CD4-positive, CD25-positive, alpha-beta regulatory T cell (primary cell): ENCODE results near the gene TNFSF4. TPM values are rescaled to one million over a fixed set of nuclear protein-coding genes. Genes with fewer than 3 reads are reported as not detected.

ENCODE experiments used
- ATAC-seq, 2 donors: fragments of 150-1000 bp; cut with Tn5 transposase; one replicate each; pipeline ENCODE4 v1.10.0; 2021; ENCODE audit warnings: low read depth in 2 of 2, moderate number of reproducible peaks in 2 of 2, moderate library complexity in 1 of 2
- DNase-seq, 3 donors: peaks; one replicate each; pipeline versions ENCODE4 v3.0.0 to v3.0.0-alpha.2; 2012 to 2022; ENCODE audit warnings: mixed read lengths in 1 of 3
- H3K27ac ChIP-seq: one replicate; pipeline ENCODE4 v1.7.0; 2013; ENCODE audit warnings: mild to moderate bottlenecking, low read length; ENCODE audit not compliant: insufficient read depth, poor library complexity, severe bottlenecking
- H3K27me3 ChIP-seq: one replicate; pipeline ENCODE4 v1.7.0; 2013; ENCODE audit warnings: low read length; ENCODE audit not compliant: control insufficient read depth, insufficient read depth
- H3K36me3 ChIP-seq: one replicate; pipeline ENCODE4 v1.7.0; 2013; ENCODE audit warnings: mild to moderate bottlenecking, low read length, moderate library complexity; ENCODE audit not compliant: control insufficient read depth, insufficient read depth
- H3K4me1 ChIP-seq: 2 replicates; pipeline ENCODE4 v1.7.0; 2013; ENCODE audit warnings: mild to moderate bottlenecking, low read length; ENCODE audit not compliant: insufficient read depth, control insufficient read depth, poor library complexity, severe bottlenecking
- H3K4me3 ChIP-seq: one replicate; pipeline ENCODE4 v1.7.0; 2013; ENCODE audit warnings: low read depth, mild to moderate bottlenecking, low read length, moderate library complexity
- H3K9me3 ChIP-seq, 2 experiments: 1 replicate in 1 of 2; 2 replicates in 1 of 2; pipeline ENCODE4 v1.7.0; 2013; ENCODE audit warnings: low read length in 2 of 2, mild to moderate bottlenecking in 1 of 2, moderate library complexity in 1 of 2; ENCODE audit not compliant: control insufficient read depth in 2 of 2
- H3K27ac Mint-ChIP-seq, 3 donors: one replicate each; pipeline ENCODE4 v1.8.0; 2020 to 2022; ENCODE audit warnings: mild to moderate bottlenecking in 3 of 3, mixed read lengths in 3 of 3, moderate library complexity in 2 of 3
- H3K27me3 Mint-ChIP-seq: one replicate; pipeline ENCODE4 v1.8.0; 2022; ENCODE audit warnings: mild to moderate bottlenecking, mixed read lengths
- H3K36me3 Mint-ChIP-seq: one replicate; pipeline ENCODE4 v1.8.0; 2020; ENCODE audit warnings: mixed read lengths
- H3K4me1 Mint-ChIP-seq, 4 donors: one replicate each; pipeline ENCODE4 v1.8.0; 2020 to 2022; ENCODE audit warnings: mixed read lengths in 4 of 4, mild to moderate bottlenecking in 1 of 4
- H3K4me3 Mint-ChIP-seq, 4 donors: one replicate each; pipeline ENCODE4 v1.8.0; 2020 to 2022; ENCODE audit warnings: mild to moderate bottlenecking in 4 of 4, mixed read lengths in 4 of 4, moderate library complexity in 3 of 4
- H3K9me3 Mint-ChIP-seq, 7 donors: one replicate each; pipeline ENCODE4 v1.8.0; 2020 to 2022; ENCODE audit warnings: mixed read lengths in 7 of 7, mild to moderate bottlenecking in 3 of 7, moderate library complexity in 2 of 7
- polyA plus RNA-seq, 4 donors: library from polyadenylated mRNA; unstranded; fragments of 300-500 nt; fragmentation: Illumina TruSeq; gene quantifications; one replicate each; pipeline ENCODE4 v1.2.3, GENCODE V29; 2021
- total RNA-seq: library from RNA; stranded (reverse); gene quantifications from one replicate; pipeline ENCODE4 v1.2.3, GENCODE V29; 2022

TNFSF4 gene
- total and polyA plus RNA-seq, 5 donors from 2014 or later: 0.18 to 2.9 (median 0.45) TPM

- ATAC-seq (no peak), DNase-seq (no peak)
- H3K4me1 ChIP-seq: no peaks in the 10 kb centered on the region
- Mint-ChIP-seq H3K27me3 (no peaks in the 10 kb centered on the region), H3K36me3 (peaks cover 4% of the 10 kb centered on the region), H3K27ac (no peak overlapping the region), H3K4me1 (no peaks in the 10 kb centered on the region), H3K4me3 (no peak overlapping the region), H3K9me3 (peaks cover 0 to 40% (median 17%) of the 10 kb centered on the region in 7 donors)
- H3K4me3 ChIP-seq: no peak overlapping the region
- H3K27me3 ChIP-seq: peaks cover 2% of the 10 kb centered on the region
- no peak overlapping the region for H3K27ac ChIP-seq
- H3K9me3 ChIP-seq: peaks cover 28 to 37% of the 10 kb centered on the region in 2 experiments
- no peaks in the 10 kb centered on the region for H3K36me3 ChIP-seq
Observed at GRCh38 chr1:173175514-173176145, 31.5 kb downstream of the TNFSF4 start.

- peaks cover 2% of the 10 kb centered on the region for H3K27me3 Mint-ChIP-seq
- no peak for DNase-seq
- no peak for ATAC-seq
- peaks cover 3% of the 10 kb centered on the region for H3K27me3 ChIP-seq
- H3K9me3 ChIP-seq: peaks cover 31 to 37% of the 10 kb centered on the region in 2 experiments
- peaks cover 3 to 46% (median 19%) of the 10 kb centered on the region in 7 donors for H3K9me3 Mint-ChIP-seq
- no peak overlapping the region for H3K27ac Mint-ChIP-seq
- H3K4me3 Mint-ChIP-seq: no peak overlapping the region
- no peaks in the 10 kb centered on the region for H3K4me1 Mint-ChIP-seq
- H3K4me1 ChIP-seq: no peaks in the 10 kb centered on the region
- no peak overlapping the region for H3K4me3 ChIP-seq
- H3K36me3 Mint-ChIP-seq: peaks cover 4% of the 10 kb centered on the region
- no peaks in the 10 kb centered on the region for H3K36me3 ChIP-seq
- H3K27ac ChIP-seq: no peak overlapping the region
Observed at GRCh38 chr1:173173388-173173787, 33.7 kb downstream of the TNFSF4 start.

GRCh38 chr1:173171152-173171551, 36.0 kb downstream of the TNFSF4 start:
- ATAC-seq: no peak
- Mint-ChIP-seq H3K4me1 (no peaks in the 10 kb centered on the region), H3K27ac (no peak overlapping the region), H3K9me3 (peaks cover 3 to 43% (median 16%) of the 10 kb centered on the region in 7 donors), H3K36me3 (peaks cover 4% of the 10 kb centered on the region), H3K27me3 (peaks cover 5% of the 10 kb centered on the region), H3K4me3 (no peak overlapping the region)
- Histone ChIP-seq H3K4me1 (no peaks in the 10 kb centered on the region), H3K9me3 (peaks cover 26 to 37% of the 10 kb centered on the region in 2 experiments), H3K27ac (no peak overlapping the region), H3K36me3 (no peaks in the 10 kb centered on the region), H3K4me3 (no peak overlapping the region), H3K27me3 (peaks cover 3% of the 10 kb centered on the region)
- DNase-seq: no peak

GRCh38 chr1:173168941-173169340, 38.2 kb downstream of the TNFSF4 start:
- H3K9me3 Mint-ChIP-seq: peaks cover 0 to 32% (median 10%) of the 10 kb centered on the region in 7 donors
- H3K36me3 Mint-ChIP-seq: peaks cover 1% of the 10 kb centered on the region
- peaks cover 3% of the 10 kb centered on the region for H3K27me3 ChIP-seq
- no peak overlapping the region for H3K27ac ChIP-seq
- H3K4me3 ChIP-seq: no peak overlapping the region
- peaks cover 0 to 4% (median 0%) of the 10 kb centered on the region in 4 donors for H3K4me1 Mint-ChIP-seq
- no peak overlapping the region for H3K4me3 Mint-ChIP-seq
- H3K27me3 Mint-ChIP-seq: peaks cover 9% of the 10 kb centered on the region
- no peaks in the 10 kb centered on the region for H3K4me1 ChIP-seq
- ATAC-seq: no peak
- no peaks in the 10 kb centered on the region for H3K36me3 ChIP-seq
- H3K27ac Mint-ChIP-seq: no peak overlapping the region
- peaks cover 21 to 30% of the 10 kb centered on the region in 2 experiments for H3K9me3 ChIP-seq
- no peak for DNase-seq

GRCh38 chr1:173164686-173165085, 42.4 kb downstream of the TNFSF4 start:
- Histone ChIP-seq H3K9me3 (no peaks in the 10 kb centered on the region), H3K4me3 (no peak overlapping the region), H3K4me1 (no peaks in the 10 kb centered on the region), H3K27ac (no peak overlapping the region), H3K27me3 (no peaks in the 10 kb centered on the region), H3K36me3 (no peaks in the 10 kb centered on the region)
- peaks cover 0 to 4% (median 0%) of the 10 kb centered on the region in 4 donors for H3K4me1 Mint-ChIP-seq
- H3K27me3 Mint-ChIP-seq: peaks cover 9% of the 10 kb centered on the region
- H3K4me3 Mint-ChIP-seq: no peak overlapping the region
- DNase-seq (no peak), ATAC-seq (no peak)
- peaks cover 0 to 7% (median 3%) of the 10 kb centered on the region in 7 donors for H3K9me3 Mint-ChIP-seq
- no peaks in the 10 kb centered on the region for H3K36me3 Mint-ChIP-seq
- no peak overlapping the region for H3K27ac Mint-ChIP-seq

- ATAC-seq: no peak
Observed at GRCh38 chr1:173164178-173164577, 43.0 kb downstream of the TNFSF4 start.

GRCh38 chr1:173163222-173163621, 43.9 kb downstream of the TNFSF4 start:
- H3K27ac ChIP-seq: no peak overlapping the region
- ATAC-seq (no peak), DNase-seq (no peak)
- Mint-ChIP-seq H3K36me3 (no peaks in the 10 kb centered on the region), H3K27ac (no peak overlapping the region), H3K4me1 (peaks cover 0 to 4% (median 0%) of the 10 kb centered on the region in 4 donors), H3K27me3 (peaks cover 5% of the 10 kb centered on the region), H3K9me3 (peaks cover 0 to 3% (median 0%) of the 10 kb centered on the region in 7 donors), H3K4me3 (no peak overlapping the region)
- no peaks in the 10 kb centered on the region for H3K4me1 ChIP-seq
- no peaks in the 10 kb centered on the region for H3K27me3 ChIP-seq
- H3K4me3 ChIP-seq: no peak overlapping the region
- no peaks in the 10 kb centered on the region for H3K36me3 ChIP-seq
- H3K9me3 ChIP-seq: no peaks in the 10 kb centered on the region

More at GRCh38 chr1:173164178-173164577, 43.0 kb downstream of the TNFSF4 start:
- H3K36me3 ChIP-seq: no peaks in the 10 kb centered on the region
- no peak overlapping the region for H3K27ac ChIP-seq
- no peak overlapping the region for H3K27ac Mint-ChIP-seq
- H3K4me3 ChIP-seq: no peak overlapping the region
- H3K9me3 Mint-ChIP-seq: peaks cover 0 to 5% (median under 1%) of the 10 kb centered on the region in 7 donors
- H3K36me3 Mint-ChIP-seq: no peaks in the 10 kb centered on the region
- no peak for DNase-seq
- no peak overlapping the region for H3K4me3 Mint-ChIP-seq
- H3K4me1 Mint-ChIP-seq: peaks cover 0 to 4% (median 0%) of the 10 kb centered on the region in 4 donors
- no peaks in the 10 kb centered on the region for H3K4me1 ChIP-seq
- no peaks in the 10 kb centered on the region for H3K9me3 ChIP-seq
- peaks cover 9% of the 10 kb centered on the region for H3K27me3 Mint-ChIP-seq
- H3K27me3 ChIP-seq: no peaks in the 10 kb centered on the region

GRCh38 chr1:173162601-173163000, 44.5 kb downstream of the TNFSF4 start:
- no peak overlapping the region for H3K27ac Mint-ChIP-seq
- H3K36me3 Mint-ChIP-seq: no peaks in the 10 kb centered on the region
- Histone ChIP-seq H3K27me3 (no peaks in the 10 kb centered on the region), H3K4me1 (no peaks in the 10 kb centered on the region), H3K36me3 (no peaks in the 10 kb centered on the region), H3K4me3 (no peak overlapping the region), H3K27ac (no peak overlapping the region), H3K9me3 (no peaks in the 10 kb centered on the region)
- no peak overlapping the region for H3K4me3 Mint-ChIP-seq
- H3K27me3 Mint-ChIP-seq: peaks cover 4% of the 10 kb centered on the region
- peaks cover 0 to 3% (median 0%) of the 10 kb centered on the region in 7 donors for H3K9me3 Mint-ChIP-seq
- peaks cover 0 to 4% (median 0%) of the 10 kb centered on the region in 4 donors for H3K4me1 Mint-ChIP-seq
- ATAC-seq: no peak
- DNase-seq: no peak
